Measurements from ENCODE around the gene CASP1.
"Not testable (repeated sequence)": the region's sequence is repeated elsewhere in the genome, so short reads cannot be mapped to it uniquely, and the experiment has no call there.

The CASP1 gene

GRCh38 chr11:105045676-105046296 is 10.8 kb upstream of the CASP1 start:
- WGBS: 95% methylated on average over 5 of the region's 5 CpGs
- Histone ChIP-seq H2BK5ac (ENCODE audit: low read depth, low read length, poor library complexity, severe bottlenecking) (no peak overlapping the region), H3K4me1 (ENCODE audit: control insufficient read depth, insufficient read depth, low read depth, low read length) (no peaks in the 10 kb centered on the region)

GRCh38 chr11:105044557-105045524 is 9.9 kb upstream of the CASP1 start, which contains the start of gene CARD16:
CARD16 (minus strand) TSS chr11:105045335; CDS start chr11:105045297, 38 bp downstream.
- Histone ChIP-seq H2BK12ac (ENCODE audit: low read length in 2 of 2) (peak within 1 kb of the TSS; percentile 91 to 97), H2BK15ac (ENCODE audit: low read depth, poor library complexity, severe bottlenecking) (peak within 1 kb of the TSS; percentile 16), H3K4me3 (ENCODE audit: insufficient read depth in 1 of 2, low read depth in 1 of 2, low read length in 2 of 2) (peak within 1 kb of the TSS in 1 of 2 experiments; percentile 72), H2BK120ac (ENCODE audit: low read depth, low read length) (peak within 1 kb of the TSS; percentile 1), H3K18ac (ENCODE audit: low read depth in 1 of 2, low read length in 2 of 2) (peak within 1 kb of the TSS; percentile 61 to 70), H3K9ac (ENCODE audit: low read length) (peak within 1 kb of the TSS; percentile 77), H3K4ac (ENCODE audit: low read depth in 1 of 2, low read length in 2 of 2) (peak within 1 kb of the TSS; percentile 63 to 76), H4K91ac (ENCODE audit: low read length) (peak within 1 kb of the TSS; percentile 70)
- H2AK5ac ChIP-seq (ENCODE audit: low read length, severe bottlenecking); H3K27me3 ChIP-seq (ENCODE audit: control insufficient read depth in 1 of 2, insufficient read depth in 1 of 2, low read length in 2 of 2); H3K14ac ChIP-seq (ENCODE audit: low read length in 2 of 2); H3K36me3 ChIP-seq (ENCODE audit: control insufficient read depth in 1 of 2, insufficient read depth in 2 of 2, low read depth in 1 of 2, low read length in 2 of 2); H2BK5ac ChIP-seq (ENCODE audit: low read depth, low read length, poor library complexity, severe bottlenecking); H3K4me2 ChIP-seq (ENCODE audit: low read length, poor library complexity, severe bottlenecking); H3K9me3 ChIP-seq (ENCODE audit: control insufficient read depth, low read length); H3K23ac ChIP-seq (ENCODE audit: low read length in 2 of 2); H3K4me1 ChIP-seq (ENCODE audit: control insufficient read depth, insufficient read depth, low read depth, low read length); H3K27ac ChIP-seq (ENCODE audit: low read length, poor library complexity, severe bottlenecking); H4K8ac ChIP-seq (ENCODE audit: low read length); H3K79me1 ChIP-seq (replicated peaks; ENCODE audit: low read length, poor library complexity, severe bottlenecking); H2AFZ ChIP-seq (ENCODE audit: low read depth, low read length): not testable (repeated sequence)
- DNase-seq: peak; percentile 76
- WGBS: 91% methylated on average over 5 of the region's 5 CpGs

More at GRCh38 chr11:105045676-105046296, 10.8 kb upstream of the CASP1 start:
- DNase-seq: no peak
- Histone ChIP-seq H2BK120ac (ENCODE audit: low read depth, low read length) (peak overlapping the region; percentile 1), H3K9ac (ENCODE audit: low read length) (peak overlapping the region; percentile 77), H2BK12ac (ENCODE audit: low read length in 2 of 2) (peak overlapping the region; percentile 91 to 97), H3K18ac (ENCODE audit: low read depth in 1 of 2, low read length in 2 of 2) (peak overlapping the region; percentile 6 to 61), H4K91ac (ENCODE audit: low read length) (peak overlapping the region; percentile 70), H2AFZ (ENCODE audit: low read depth, low read length) (no peak overlapping the region), H2BK15ac (ENCODE audit: low read depth, poor library complexity, severe bottlenecking) (no peak overlapping the region), H3K36me3 (ENCODE audit: control insufficient read depth in 1 of 2, insufficient read depth in 2 of 2, low read depth in 1 of 2, low read length in 2 of 2) (no peaks in the 10 kb centered on the region), H2AK5ac (ENCODE audit: low read length, severe bottlenecking) (no peak overlapping the region), H3K27ac (ENCODE audit: low read length, poor library complexity, severe bottlenecking) (no peak overlapping the region), H4K8ac (ENCODE audit: low read length) (no peak overlapping the region), H3K4me2 (ENCODE audit: low read length, poor library complexity, severe bottlenecking) (no peak overlapping the region), H3K27me3 (ENCODE audit: control insufficient read depth in 1 of 2, insufficient read depth in 1 of 2, low read length in 2 of 2) (no peaks in the 10 kb centered on the region), H3K4ac (ENCODE audit: low read depth in 1 of 2, low read length in 2 of 2) (peak overlapping the region; percentile 17 to 63), H3K4me3 (ENCODE audit: insufficient read depth in 1 of 2, low read depth in 1 of 2, low read length in 2 of 2) (peak overlapping the region in 1 of 2 experiments; percentile 72), H3K9me3 (ENCODE audit: control insufficient read depth, low read length) (no peaks in the 10 kb centered on the region), H3K14ac (ENCODE audit: low read length in 2 of 2) (no peak overlapping the region), H3K23ac (ENCODE audit: low read length in 2 of 2) (no peak overlapping the region), H3K79me1 (replicated peaks; ENCODE audit: low read length, poor library complexity, severe bottlenecking) (no peaks in the 10 kb centered on the region)

GRCh38 chr11:105042178-105042577 is 7.2 kb upstream of the CASP1 start:
- no peak overlapping the region for H3K14ac ChIP-seq (ENCODE audit: low read length in 2 of 2)
- H2AK5ac ChIP-seq (ENCODE audit: low read length, severe bottlenecking): no peak overlapping the region
- H4K8ac ChIP-seq (ENCODE audit: low read length): no peak overlapping the region
- no peaks in the 10 kb centered on the region for H3K4me1 ChIP-seq (ENCODE audit: control insufficient read depth, insufficient read depth, low read depth, low read length)
- H2BK5ac ChIP-seq (ENCODE audit: low read depth, low read length, poor library complexity, severe bottlenecking): no peak overlapping the region
- H3K9me3 ChIP-seq (ENCODE audit: control insufficient read depth, low read length): no peaks in the 10 kb centered on the region
- no peaks in the 10 kb centered on the region for H3K79me1 ChIP-seq (replicated peaks; ENCODE audit: low read length, poor library complexity, severe bottlenecking)
- H3K4me3 ChIP-seq (ENCODE audit: insufficient read depth in 1 of 2, low read depth in 1 of 2, low read length in 2 of 2): no peak overlapping the region
- no peak for DNase-seq
- no peak overlapping the region for H2AFZ ChIP-seq (ENCODE audit: low read depth, low read length)
- H4K91ac ChIP-seq (ENCODE audit: low read length): no peak overlapping the region
- H2BK12ac ChIP-seq (ENCODE audit: low read length in 2 of 2): no peak overlapping the region
- no peaks in the 10 kb centered on the region for H3K36me3 ChIP-seq (ENCODE audit: control insufficient read depth in 1 of 2, insufficient read depth in 2 of 2, low read depth in 1 of 2, low read length in 2 of 2)
- 100% methylated on average over 2 of the region's 3 CpGs for WGBS
- H3K23ac ChIP-seq (ENCODE audit: low read length in 2 of 2): no peak overlapping the region
- no peaks in the 10 kb centered on the region for H3K27me3 ChIP-seq (ENCODE audit: control insufficient read depth in 1 of 2, insufficient read depth in 1 of 2, low read length in 2 of 2)
- no peak overlapping the region for H2BK120ac ChIP-seq (ENCODE audit: low read depth, low read length)
- H2BK15ac ChIP-seq (ENCODE audit: low read depth, poor library complexity, severe bottlenecking): no peak overlapping the region
- no peak overlapping the region for H3K4ac ChIP-seq (ENCODE audit: low read depth in 1 of 2, low read length in 2 of 2)
- H3K27ac ChIP-seq (ENCODE audit: low read length, poor library complexity, severe bottlenecking): no peak overlapping the region
- H3K9ac ChIP-seq (ENCODE audit: low read length): no peak overlapping the region
- no peak overlapping the region for H3K18ac ChIP-seq (ENCODE audit: low read depth in 1 of 2, low read length in 2 of 2)
- no peak overlapping the region for H3K4me2 ChIP-seq (ENCODE audit: low read length, poor library complexity, severe bottlenecking)

GRCh38 chr11:105040703-105041102 is 5.8 kb upstream of the CASP1 start:
- Histone ChIP-seq H2BK15ac (ENCODE audit: low read depth, poor library complexity, severe bottlenecking) (no peak overlapping the region), H3K4ac (ENCODE audit: low read depth in 1 of 2, low read length in 2 of 2) (no peak overlapping the region), H3K4me3 (ENCODE audit: insufficient read depth in 1 of 2, low read depth in 1 of 2, low read length in 2 of 2) (no peak overlapping the region), H4K8ac (ENCODE audit: low read length) (no peak overlapping the region), H3K27me3 (ENCODE audit: control insufficient read depth in 1 of 2, insufficient read depth in 1 of 2, low read length in 2 of 2) (no peaks in the 10 kb centered on the region), H3K4me2 (ENCODE audit: low read length, poor library complexity, severe bottlenecking) (no peak overlapping the region), H3K36me3 (ENCODE audit: control insufficient read depth in 1 of 2, insufficient read depth in 2 of 2, low read depth in 1 of 2, low read length in 2 of 2) (no peaks in the 10 kb centered on the region), H4K91ac (ENCODE audit: low read length) (no peak overlapping the region), H2BK120ac (ENCODE audit: low read depth, low read length) (no peak overlapping the region), H2BK12ac (ENCODE audit: low read length in 2 of 2) (no peak overlapping the region), H3K4me1 (ENCODE audit: control insufficient read depth, insufficient read depth, low read depth, low read length) (no peaks in the 10 kb centered on the region), H2AFZ (ENCODE audit: low read depth, low read length) (no peak overlapping the region), H2AK5ac (ENCODE audit: low read length, severe bottlenecking) (no peak overlapping the region), H3K14ac (ENCODE audit: low read length in 2 of 2) (no peak overlapping the region), H3K9ac (ENCODE audit: low read length) (no peak overlapping the region), H2BK5ac (ENCODE audit: low read depth, low read length, poor library complexity, severe bottlenecking) (no peak overlapping the region), H3K23ac (ENCODE audit: low read length in 2 of 2) (no peak overlapping the region), H3K27ac (ENCODE audit: low read length, poor library complexity, severe bottlenecking) (no peak overlapping the region), H3K18ac (ENCODE audit: low read depth in 1 of 2, low read length in 2 of 2) (no peak overlapping the region), H3K79me1 (replicated peaks; ENCODE audit: low read length, poor library complexity, severe bottlenecking) (no peaks in the 10 kb centered on the region), H3K9me3 (ENCODE audit: control insufficient read depth, low read length) (no peaks in the 10 kb centered on the region)
- DNase-seq: no peak
- 100% methylated on average over 1 of the region's 2 CpGs for WGBS
